NB4 (cell line): ENCODE data around the gene FOXL3.
A peak's percentile ranks its signal among the peaks of the same experiment; 100 is the strongest.
"Not testable (repeated sequence)": the region's sequence is repeated elsewhere in the genome, so short reads cannot be mapped to it uniquely, and the experiment has no call there.

Experiments
- DNase-seq: peaks from one replicate; pipeline ENCODE4 v3.0.0; 2010; ENCODE audit warnings: low read depth
- H3K4me3 ChIP-seq: one replicate; pipeline ENCODE4 v1.5.1; 2011; ENCODE audit warnings: mild to moderate bottlenecking, low read depth, low read length, moderate library complexity
- MYC ChIP-seq: IDR thresholded peaks from 2 replicates; pipeline ENCODE4 v1.6.1; 2011; ENCODE audit warnings: low read depth, low read length
- POLR2A ChIP-seq: IDR thresholded peaks from 2 replicates; pipeline ENCODE4 v1.6.1; 2011; ENCODE audit warnings: mild to moderate bottlenecking; ENCODE audit not compliant: insufficient read length; ENCODE audit errors: extremely low read depth
- TF ChIP-seq, protein P1 (sequence below): IDR thresholded peaks from 2 replicates; pipeline ENCODE4 v1.6.1; 2011; ENCODE audit warnings: low read depth, low read length
- TF ChIP-seq, protein P2 (sequence below): IDR thresholded peaks from one replicate; pipeline ENCODE4 v1.5.1; 2012; ENCODE audit warnings: low read depth, low read length

Gene FOXL3

DNA sequence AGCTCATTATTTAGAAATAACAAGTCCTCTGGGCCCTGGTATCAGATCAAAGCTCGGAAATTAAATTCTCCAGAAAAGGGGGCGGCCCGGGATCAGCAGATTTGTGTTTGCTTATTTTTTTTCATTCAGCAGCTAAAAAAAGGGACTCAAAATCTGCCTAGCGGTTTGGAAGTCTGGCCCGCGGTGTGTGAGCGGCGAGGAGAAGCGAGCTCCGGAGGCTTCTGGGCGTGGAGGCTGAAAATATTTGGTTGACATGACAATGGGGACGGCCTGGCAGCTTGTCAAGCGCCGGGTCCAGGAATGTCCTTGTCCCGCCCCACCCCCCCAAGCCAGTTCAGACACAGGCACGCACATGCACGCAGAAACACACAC lies 43.4 kb downstream of the FOXL3 start:
- TF ChIP-seq, protein P1, sequence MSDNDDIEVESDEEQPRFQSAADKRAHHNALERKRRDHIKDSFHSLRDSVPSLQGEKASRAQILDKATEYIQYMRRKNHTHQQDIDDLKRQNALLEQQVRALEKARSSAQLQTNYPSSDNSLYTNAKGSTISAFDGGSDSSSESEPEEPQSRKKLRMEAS: no peak
- H3K4me3 ChIP-seq: no peak overlapping the region
- DNase-seq: no peak

DNA sequence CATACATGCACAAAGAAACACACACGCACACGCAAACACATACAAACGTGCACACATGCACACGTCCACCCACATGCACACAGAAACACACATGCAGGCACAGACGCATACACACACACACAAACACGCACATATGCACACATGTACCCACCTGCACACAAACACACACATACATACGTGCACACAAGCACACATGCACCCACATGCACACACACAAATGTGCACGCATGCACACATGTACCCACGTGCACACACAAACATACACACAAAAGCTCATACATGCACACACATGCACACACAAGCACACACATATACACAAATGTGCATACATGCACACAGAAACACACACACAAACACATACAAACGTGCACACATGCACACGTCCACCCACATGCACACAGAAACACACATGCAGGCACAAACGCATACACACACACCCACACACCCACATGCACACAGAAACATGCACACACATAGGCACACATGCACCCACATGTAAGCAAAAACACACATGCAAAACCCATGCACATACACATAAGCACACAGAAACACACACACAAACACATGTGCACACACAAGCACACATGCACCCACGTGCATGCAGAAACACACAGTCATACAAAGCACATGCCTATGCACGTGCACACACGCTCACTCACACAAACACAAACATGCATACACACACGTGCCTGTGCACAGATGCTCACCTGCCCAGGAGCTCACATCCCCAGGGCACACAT lies 44.8 kb downstream of the FOXL3 start:
- no peak for DNase-seq
- no peak overlapping the region for H3K4me3 ChIP-seq
- TF ChIP-seq, protein P1: 0 out of 2 replicates have a peak, but pooled peaks have one; percentile 17
- no peak for TF ChIP-seq POLR2A

GRCh38 chr7:335358-336148 lies 45.6 kb downstream of the FOXL3 start:
- no peak overlapping the region for H3K4me3 ChIP-seq
- no peak for DNase-seq
- TF ChIP-seq, protein P1: no peak
- TF ChIP-seq, protein P2, sequence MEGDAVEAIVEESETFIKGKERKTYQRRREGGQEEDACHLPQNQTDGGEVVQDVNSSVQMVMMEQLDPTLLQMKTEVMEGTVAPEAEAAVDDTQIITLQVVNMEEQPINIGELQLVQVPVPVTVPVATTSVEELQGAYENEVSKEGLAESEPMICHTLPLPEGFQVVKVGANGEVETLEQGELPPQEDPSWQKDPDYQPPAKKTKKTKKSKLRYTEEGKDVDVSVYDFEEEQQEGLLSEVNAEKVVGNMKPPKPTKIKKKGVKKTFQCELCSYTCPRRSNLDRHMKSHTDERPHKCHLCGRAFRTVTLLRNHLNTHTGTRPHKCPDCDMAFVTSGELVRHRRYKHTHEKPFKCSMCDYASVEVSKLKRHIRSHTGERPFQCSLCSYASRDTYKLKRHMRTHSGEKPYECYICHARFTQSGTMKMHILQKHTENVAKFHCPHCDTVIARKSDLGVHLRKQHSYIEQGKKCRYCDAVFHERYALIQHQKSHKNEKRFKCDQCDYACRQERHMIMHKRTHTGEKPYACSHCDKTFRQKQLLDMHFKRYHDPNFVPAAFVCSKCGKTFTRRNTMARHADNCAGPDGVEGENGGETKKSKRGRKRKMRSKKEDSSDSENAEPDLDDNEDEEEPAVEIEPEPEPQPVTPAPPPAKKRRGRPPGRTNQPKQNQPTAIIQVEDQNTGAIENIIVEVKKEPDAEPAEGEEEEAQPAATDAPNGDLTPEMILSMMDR: no peak
- TF ChIP-seq MYC: no peak
- no peak for TF ChIP-seq POLR2A

GRCh38 chr7:336149-336533 lies 46.2 kb downstream of the FOXL3 start:
- H3K4me3 ChIP-seq, DNase-seq: not testable (repeated sequence)

- no peak overlapping the region for H3K4me3 ChIP-seq
- TF ChIP-seq, protein P1: no peak
- no peak for DNase-seq
Measured at GRCh38 chr7:336810-337566, 47.0 kb downstream of the FOXL3 start.

- no peak overlapping the region for H3K4me3 ChIP-seq
- TF ChIP-seq MYC (no peak), POLR2A (no peak)
- TF ChIP-seq, protein P2: no peak
- TF ChIP-seq, protein P1: no peak
- DNase-seq: no peak
Measured at GRCh38 chr7:337567-337951, 47.6 kb downstream of the FOXL3 start.

- no peak overlapping the region for H3K4me3 ChIP-seq
- TF ChIP-seq, protein P2: no peak
- TF ChIP-seq MYC: no peak
- TF ChIP-seq POLR2A: no peak
- TF ChIP-seq, protein P1: no peak
- DNase-seq: no peak
Measured at GRCh38 chr7:338295-339061, 48.5 kb downstream of the FOXL3 start.
